GM19455 (cell line): Measurements from ENCODE around the gene RAVER1.

Experiments used
- ATAC-seq: cut with Tn5 transposase; IDR thresholded peaks from one replicate; pipeline ENCODE4 v1.9.1; 2021; ENCODE audit not compliant: unreplicated experiment

Gene RAVER1

DNA sequence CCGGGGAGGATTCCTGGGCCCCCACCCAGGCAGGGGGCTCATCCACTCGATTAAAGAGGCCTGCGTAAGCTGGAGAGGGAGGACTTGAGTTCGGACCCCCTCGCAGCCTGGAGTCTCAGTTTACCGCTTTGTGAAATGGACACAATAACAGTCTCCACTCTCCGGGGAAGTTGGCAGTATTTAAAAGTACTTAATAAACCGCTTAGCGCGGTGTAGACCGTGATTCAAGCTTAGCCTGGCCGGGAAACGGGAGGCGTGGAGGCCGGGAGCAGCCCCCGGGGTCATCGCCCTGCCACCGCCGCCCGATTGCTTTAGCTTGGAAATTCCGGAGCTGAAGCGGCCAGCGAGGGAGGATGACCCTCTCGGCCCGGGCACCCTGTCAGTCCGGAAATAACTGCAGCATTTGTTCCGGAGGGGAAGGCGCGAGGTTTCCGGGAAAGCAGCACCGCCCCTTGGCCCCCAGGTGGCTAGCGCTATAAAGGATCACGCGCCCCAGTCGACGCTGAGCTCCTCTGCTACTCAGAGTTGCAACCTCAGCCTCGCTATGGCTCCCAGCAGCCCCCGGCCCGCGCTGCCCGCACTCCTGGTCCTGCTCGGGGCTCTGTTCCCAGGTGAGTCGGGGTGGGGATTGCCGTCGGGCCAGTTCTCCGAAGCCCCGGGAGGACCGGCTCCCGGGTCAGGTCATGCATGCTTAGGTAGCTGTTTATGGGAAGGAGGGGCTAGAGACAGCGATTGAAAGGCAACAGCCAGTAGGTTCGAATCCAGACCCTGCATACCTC is 62.5 kb downstream of the RAVER1 start, which contains the start of gene ICAM1:
Gene ICAM1, plus strand, starts transcription at position 505 of the 779 bp plus-strand sequence. Its CDS starts 40 bp downstream, at position 545.
- peak; percentile 50 for ATAC-seq

DNA sequence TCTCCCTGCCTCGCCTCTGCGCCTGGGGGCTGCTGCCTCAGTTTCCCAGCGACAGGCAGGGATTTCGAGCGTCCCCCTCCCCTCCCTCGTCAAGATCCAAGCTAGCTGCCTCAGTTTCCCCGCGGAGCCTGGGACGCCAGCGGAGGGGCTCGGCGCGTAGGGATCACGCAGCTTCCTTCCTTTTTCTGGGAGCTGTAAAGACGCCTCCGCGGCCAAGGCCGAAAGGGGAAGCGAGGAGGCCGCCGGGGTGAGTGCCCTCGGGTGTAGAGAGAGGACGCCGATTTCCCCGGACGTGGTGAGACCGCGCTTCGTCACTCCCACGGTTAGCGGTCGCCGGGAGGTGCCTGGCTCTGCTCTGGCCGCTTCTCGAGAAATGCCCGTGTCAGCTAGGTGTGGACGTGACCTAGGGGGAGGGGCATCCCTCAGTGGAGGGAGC is 63.1 kb downstream of the RAVER1 start:
- no peak for ATAC-seq

DNA sequence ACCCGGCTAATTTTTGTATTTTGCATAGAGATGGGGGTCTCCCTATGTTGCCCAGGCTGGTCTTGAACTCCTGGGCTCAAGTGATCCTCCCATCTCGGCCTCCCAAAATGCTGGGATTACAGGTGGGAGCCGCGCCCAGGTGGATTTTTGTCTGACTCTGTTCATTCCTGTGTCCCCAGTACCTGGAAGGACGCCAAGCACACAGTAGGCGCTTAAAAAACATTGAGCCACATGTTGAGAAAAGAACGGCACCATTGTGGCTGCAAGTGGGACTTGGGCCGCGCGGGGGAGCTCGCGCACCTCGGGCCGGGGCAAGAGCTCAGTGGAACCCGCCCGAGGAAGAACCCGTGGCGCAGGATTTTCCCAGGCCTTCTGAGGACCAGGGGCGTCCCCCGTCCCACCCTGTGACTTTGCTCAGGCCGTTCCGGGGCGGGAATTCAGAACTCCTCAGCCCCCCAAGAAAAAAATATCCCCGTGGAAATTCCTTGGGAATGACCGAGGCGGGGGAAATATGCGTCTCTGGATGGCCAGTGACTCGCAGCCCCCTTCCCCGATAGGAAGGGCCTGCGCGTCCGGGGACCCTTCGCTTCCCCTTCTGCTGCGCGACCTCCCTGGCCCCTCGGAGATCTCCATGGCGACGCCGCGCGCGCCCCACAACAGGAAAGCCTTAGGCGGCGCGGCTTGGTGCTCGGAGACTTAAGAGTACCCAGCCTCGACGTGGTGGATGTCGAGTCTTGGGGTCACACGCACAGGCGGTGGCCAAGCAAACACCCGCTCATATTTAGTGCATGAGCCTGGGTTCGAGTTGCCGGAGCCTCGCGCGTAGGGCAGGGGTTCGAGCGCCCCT is 63.8 kb downstream of the RAVER1 start:
- peak; percentile 34 for ATAC-seq

DNA sequence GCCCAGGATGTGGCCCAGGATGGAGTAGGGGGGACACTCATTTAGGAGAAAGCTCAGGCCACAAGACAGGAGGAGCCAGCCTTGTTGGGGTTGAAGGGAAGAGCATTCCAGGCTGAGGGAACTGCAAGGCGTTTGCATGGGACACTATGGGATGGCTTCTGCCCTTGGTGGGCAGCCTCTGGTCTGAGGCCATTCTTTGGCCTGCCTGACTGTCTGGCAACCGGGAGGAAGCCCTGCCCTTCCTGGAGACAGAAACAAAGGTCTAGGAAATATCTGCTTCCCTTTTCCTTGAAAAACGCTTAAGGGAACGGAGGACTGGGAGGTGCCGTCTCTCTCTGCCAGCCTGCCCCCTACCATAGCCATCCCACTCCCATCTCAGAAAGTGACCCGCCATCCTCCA is 65.3 kb downstream of the RAVER1 start:
- no peak for ATAC-seq

DNA sequence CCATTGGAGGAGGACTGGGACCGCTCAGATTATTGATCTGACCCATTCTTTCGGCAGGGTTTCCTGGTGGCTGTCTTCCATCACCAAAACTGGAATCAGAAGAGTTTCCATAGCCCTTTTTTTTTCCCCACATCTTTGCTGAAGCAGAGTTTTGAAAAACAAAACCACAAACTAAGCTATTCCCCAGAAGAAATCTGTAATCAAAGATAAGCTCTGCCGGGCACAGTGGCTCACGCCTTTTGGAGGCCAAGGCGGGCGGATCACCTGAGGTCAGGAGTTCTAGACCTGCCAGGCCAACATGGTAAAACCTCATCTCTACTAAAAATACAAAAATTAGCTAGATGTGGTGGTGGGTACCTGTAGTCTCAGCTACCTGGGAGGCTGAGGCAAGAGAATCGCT is 66.6 kb downstream of the RAVER1 start:
- ATAC-seq = no peak
